Rectal smooth muscle tissue (tissue), 1 donor: Measurements from ENCODE around the gene RARB.

ENCODE experiments used
- H3K27ac ChIP-seq: one replicate; pipeline ENCODE4 v1.7.0; 2013; ENCODE audit warnings: low read depth, low read length, inconsistent platforms
- H3K27me3 ChIP-seq: one replicate; pipeline ENCODE4 v1.7.0; 2013; ENCODE audit warnings: low read length; ENCODE audit not compliant: control insufficient read depth, insufficient read depth
- H3K36me3 ChIP-seq: one replicate; pipeline ENCODE4 v1.7.0; 2013; ENCODE audit warnings: low read length; ENCODE audit not compliant: control insufficient read depth, insufficient read depth
- H3K4me1 ChIP-seq: one replicate; pipeline ENCODE4 v1.7.0; 2013; ENCODE audit warnings: low read length; ENCODE audit not compliant: control insufficient read depth, insufficient read depth
- H3K4me3 ChIP-seq: one replicate; pipeline ENCODE4 v1.7.0; 2013; ENCODE audit warnings: low read length
- H3K9ac ChIP-seq: one replicate; pipeline ENCODE4 v1.7.0; 2013; ENCODE audit warnings: low read length

RARB gene

GRCh38 chr3:25427942-25428788 is at the start of gene RARB:
RARB (plus strand) TSS chr3:25428263; CDS start chr3:25428732, 469 bp downstream.
- peak within 1 kb of the TSS; percentile 50 for H3K9ac ChIP-seq
- peak within 1 kb of the TSS; percentile 86 for H3K27ac ChIP-seq
- no peaks in the 10 kb centered on the region for H3K27me3 ChIP-seq

DNA sequence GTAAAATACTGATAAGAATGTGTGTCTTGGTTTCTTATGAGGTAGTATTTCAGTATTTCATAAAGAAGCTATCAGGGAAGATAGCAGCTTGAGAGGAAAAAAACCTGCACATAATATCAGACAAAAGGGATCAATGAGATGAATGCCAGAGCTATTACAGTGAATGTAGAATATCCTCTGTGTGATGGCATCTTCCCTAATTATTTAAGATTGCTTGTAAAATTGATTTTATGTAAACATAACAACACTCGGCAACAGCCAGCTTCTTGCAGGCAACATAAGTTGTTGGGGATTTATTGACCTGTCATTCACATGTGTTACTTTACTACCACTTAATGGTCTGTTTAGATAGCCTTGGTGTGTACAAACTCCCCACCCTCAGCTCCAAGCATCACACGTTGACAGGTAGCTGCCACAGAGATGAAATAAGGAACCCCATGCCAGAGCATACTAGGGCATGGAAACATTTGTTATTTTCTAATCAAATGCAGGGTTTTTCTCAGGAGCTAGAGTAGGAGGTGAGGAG is 49.2 kb upstream of the RARB start:
- Histone ChIP-seq H3K27me3 (no peaks in the 10 kb centered on the region), H3K4me1 (no peaks in the 10 kb centered on the region), H3K36me3 (no peaks in the 10 kb centered on the region), H3K4me3 (no peak overlapping the region), H3K9ac (no peak overlapping the region), H3K27ac (no peak overlapping the region)

More at GRCh38 chr3:25427942-25428788, at the start of gene RARB:
- Histone ChIP-seq H3K36me3 (no peaks in the 10 kb centered on the region), H3K4me1 (peaks cover 21% of the 10 kb centered on the region), H3K4me3 (peak within 1 kb of the TSS; percentile 79)

- Histone ChIP-seq H3K9ac (no peak overlapping the region), H3K4me1 (no peaks in the 10 kb centered on the region), H3K36me3 (no peaks in the 10 kb centered on the region), H3K4me3 (no peak overlapping the region), H3K27me3 (no peaks in the 10 kb centered on the region), H3K27ac (no peak overlapping the region)
Observed at GRCh38 chr3:25380222-25380739, 47.8 kb upstream of the RARB start.

DNA sequence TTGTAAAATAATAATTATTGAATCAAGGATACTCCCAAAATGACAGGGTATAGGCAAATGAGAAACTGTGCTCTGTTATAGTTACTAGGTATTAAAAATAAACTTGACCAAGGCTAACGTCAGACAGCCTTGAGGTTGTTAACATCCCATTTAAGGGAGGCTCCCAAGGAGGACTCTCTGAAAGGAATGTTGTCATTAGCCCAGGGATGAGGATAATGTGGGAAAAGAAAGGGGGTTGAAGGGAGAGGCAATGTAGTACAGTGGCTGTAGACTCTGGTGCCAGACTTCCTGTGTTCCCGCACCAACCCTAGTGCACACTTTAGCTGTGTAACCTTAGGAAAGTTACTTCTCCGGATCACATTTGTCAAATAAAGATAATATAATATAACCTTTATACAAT is 47.0 kb upstream of the RARB start:
- Histone ChIP-seq H3K27me3 (no peaks in the 10 kb centered on the region), H3K27ac (no peak overlapping the region), H3K4me1 (no peaks in the 10 kb centered on the region)

GRCh38 chr3:25384471-25384870 is 43.6 kb upstream of the RARB start:
- Histone ChIP-seq H3K27me3 (no peaks in the 10 kb centered on the region), H3K4me3 (no peak overlapping the region), H3K4me1 (no peaks in the 10 kb centered on the region), H3K36me3 (no peaks in the 10 kb centered on the region), H3K27ac (no peak overlapping the region), H3K9ac (no peak overlapping the region)

More for the DNA sequence above, 47.0 kb upstream of the RARB start:
- Histone ChIP-seq H3K9ac (no peak overlapping the region), H3K36me3 (no peaks in the 10 kb centered on the region), H3K4me3 (no peak overlapping the region)

DNA sequence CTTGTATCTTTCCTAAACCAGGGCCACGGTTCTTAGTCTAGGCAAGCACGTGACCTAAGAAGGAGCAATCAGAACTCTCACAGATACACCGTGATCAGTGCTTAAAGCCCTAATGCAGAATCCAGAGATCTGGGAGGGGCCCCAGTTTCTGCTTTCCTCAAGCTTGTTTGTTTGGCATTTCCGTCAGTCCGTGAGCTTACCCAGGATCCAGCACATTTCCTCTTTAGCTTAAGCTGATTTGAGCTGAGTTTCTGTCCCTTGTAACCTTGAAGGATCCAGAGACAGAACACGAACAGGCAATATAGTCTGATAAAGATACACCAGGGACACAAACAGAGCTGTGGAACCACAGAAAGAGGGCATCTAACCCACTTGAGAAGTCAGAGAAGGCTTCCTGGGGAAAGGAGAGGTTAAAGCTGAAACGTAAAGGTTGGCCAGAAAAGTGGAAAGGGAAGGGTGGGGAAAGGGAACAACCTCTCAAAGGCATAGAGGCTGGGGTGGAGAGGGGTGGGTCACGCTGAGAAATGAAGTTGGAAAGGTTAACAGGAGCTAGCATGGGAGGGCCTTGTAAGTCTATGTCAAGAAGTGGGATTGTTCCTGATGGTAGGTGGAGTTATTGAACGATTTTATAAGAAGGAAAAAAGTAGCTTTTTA is 42.1 kb upstream of the RARB start:
- H3K36me3 ChIP-seq = no peaks in the 10 kb centered on the region
- H3K9ac ChIP-seq = no peak overlapping the region
- no peak overlapping the region for H3K27ac ChIP-seq
- no peaks in the 10 kb centered on the region for H3K4me1 ChIP-seq
- H3K27me3 ChIP-seq = no peaks in the 10 kb centered on the region
- H3K4me3 ChIP-seq = no peak overlapping the region

DNA sequence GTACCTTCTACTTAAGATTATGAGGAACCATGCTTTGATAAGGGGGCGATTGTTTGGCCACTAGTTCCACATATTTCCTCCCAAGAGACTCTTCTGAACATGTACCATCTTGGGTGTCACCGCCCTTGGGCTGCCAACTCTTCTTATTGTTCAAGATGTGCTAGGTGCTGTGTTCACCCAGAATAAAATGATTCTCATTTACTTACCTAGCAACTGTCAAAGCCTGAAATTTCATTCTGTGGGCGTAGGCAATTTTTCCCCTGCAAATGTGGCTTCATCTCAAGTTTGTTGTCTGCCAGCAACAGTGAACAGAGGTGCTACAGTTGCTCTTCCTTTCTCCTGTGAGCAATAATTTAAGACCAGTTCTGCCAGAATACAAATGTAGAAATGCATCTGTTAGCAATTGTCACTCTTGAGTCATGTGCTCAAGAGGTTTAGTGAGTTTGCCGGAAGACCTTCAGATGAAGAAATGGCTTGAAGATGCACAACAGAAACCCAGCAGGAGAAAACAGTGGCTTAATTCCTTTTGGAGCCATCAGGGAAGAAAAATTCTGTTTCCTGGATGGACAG is 41.3 kb upstream of the RARB start:
- H3K27ac ChIP-seq = no peak overlapping the region
- H3K27me3 ChIP-seq = no peaks in the 10 kb centered on the region
- no peak overlapping the region for H3K4me3 ChIP-seq
- H3K9ac ChIP-seq = no peak overlapping the region
- H3K4me1 ChIP-seq = no peaks in the 10 kb centered on the region
- no peaks in the 10 kb centered on the region for H3K36me3 ChIP-seq

DNA sequence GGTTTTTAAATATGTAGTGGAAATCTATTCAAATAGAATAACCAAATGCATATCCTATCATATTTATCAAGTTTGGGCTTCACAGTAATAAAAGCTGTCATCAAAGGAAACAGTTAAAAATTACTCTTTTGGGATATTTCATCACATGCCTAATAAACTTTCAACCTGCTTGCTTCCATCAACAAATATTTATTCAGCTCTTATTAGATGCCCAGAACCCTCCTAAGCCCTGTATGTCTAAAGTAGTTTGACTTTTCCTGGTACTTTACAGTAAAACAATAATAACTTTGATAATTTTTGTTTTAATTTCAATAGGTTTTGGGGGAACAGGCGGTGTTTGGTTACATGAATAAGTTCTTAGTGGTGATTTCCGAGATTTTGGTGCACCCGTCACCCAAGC is 37.5 kb upstream of the RARB start:
- Histone ChIP-seq H3K36me3 (no peaks in the 10 kb centered on the region), H3K9ac (no peak overlapping the region), H3K27ac (no peak overlapping the region), H3K4me1 (no peaks in the 10 kb centered on the region), H3K27me3 (no peaks in the 10 kb centered on the region), H3K4me3 (no peak overlapping the region)

DNA sequence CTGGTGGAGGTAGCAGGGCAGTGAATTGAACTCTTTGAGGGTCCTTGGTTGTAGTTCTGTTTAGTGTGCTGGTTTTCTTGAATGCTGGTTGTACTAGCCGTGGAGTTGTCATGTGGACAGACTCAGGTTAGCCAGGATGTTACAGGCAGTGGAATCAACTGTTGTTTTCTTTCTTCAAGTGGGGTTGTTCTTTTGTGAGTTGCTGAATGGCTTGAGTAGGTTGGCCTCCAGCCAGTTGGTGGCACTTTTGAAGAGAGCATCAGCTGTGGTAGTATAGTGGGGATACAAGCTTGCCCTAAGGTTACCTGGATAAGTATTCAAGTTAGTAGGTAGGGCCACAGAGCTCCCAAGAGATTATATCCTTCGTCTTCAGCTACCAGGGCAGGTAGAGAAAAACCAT is 31.8 kb upstream of the RARB start:
- H3K36me3 ChIP-seq = no peaks in the 10 kb centered on the region
- H3K9ac ChIP-seq = no peak overlapping the region
- no peak overlapping the region for H3K27ac ChIP-seq
- H3K4me1 ChIP-seq = no peaks in the 10 kb centered on the region
- H3K4me3 ChIP-seq = no peak overlapping the region
- H3K27me3 ChIP-seq = no peaks in the 10 kb centered on the region

DNA sequence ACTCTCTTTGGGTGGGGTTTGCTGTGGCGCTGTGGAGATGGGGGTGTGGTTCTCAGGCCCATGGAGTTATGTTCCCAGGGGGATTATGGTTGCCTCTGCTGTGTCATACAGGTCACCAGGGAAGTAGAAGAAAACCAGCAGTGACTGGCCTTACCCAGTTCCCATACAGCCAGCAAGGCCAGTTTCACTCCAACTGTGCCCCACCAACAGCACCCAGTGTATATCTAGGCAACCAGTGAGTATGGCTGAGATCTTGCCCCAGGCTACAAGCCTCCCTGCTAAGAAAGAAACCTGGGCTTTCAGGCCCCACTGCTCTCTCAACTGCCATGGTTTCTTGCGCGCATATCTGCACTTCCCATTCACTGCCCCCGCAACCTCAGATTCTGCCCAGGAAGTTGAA is 31.4 kb upstream of the RARB start:
- Histone ChIP-seq H3K9ac (no peak overlapping the region), H3K27ac (no peak overlapping the region), H3K4me3 (no peak overlapping the region)

GRCh38 chr3:25397150-25397549 is 30.9 kb upstream of the RARB start:
- H3K36me3 ChIP-seq = no peaks in the 10 kb centered on the region
- H3K4me3 ChIP-seq = no peak overlapping the region
- H3K9ac ChIP-seq = no peak overlapping the region
- no peaks in the 10 kb centered on the region for H3K27me3 ChIP-seq
- H3K27ac ChIP-seq = no peak overlapping the region
- no peaks in the 10 kb centered on the region for H3K4me1 ChIP-seq

More for the DNA sequence above, 31.4 kb upstream of the RARB start:
- Histone ChIP-seq H3K27me3 (no peaks in the 10 kb centered on the region), H3K4me1 (no peaks in the 10 kb centered on the region), H3K36me3 (no peaks in the 10 kb centered on the region)

DNA sequence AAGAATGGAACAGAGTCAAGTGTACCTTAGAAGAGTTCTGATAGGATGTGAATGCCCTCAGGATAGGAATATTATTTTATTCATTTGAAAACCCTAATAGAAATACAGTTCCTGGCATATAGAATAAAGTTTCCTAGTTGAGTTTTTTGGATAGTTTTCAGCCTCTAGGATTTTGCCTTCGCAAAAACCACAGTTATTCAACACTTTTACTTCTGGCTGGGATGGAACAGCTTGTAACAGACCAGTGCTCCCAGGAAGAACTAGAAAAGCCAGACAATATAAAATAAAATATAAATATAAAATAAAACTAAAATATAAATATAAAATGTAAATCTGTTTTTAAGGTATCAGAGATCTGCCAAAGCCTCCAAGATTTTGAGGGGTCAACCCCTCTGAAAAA is 27.5 kb upstream of the RARB start:
- no peaks in the 10 kb centered on the region for H3K27me3 ChIP-seq
- H3K27ac ChIP-seq = no peak overlapping the region

More for the DNA sequence above, 27.5 kb upstream of the RARB start:
- Histone ChIP-seq H3K9ac (no peak overlapping the region), H3K36me3 (no peaks in the 10 kb centered on the region), H3K4me1 (no peaks in the 10 kb centered on the region), H3K4me3 (no peak overlapping the region)
